Heart right ventricle (tissue), 16 donors: ENCODE data around the gene NCAM1. TPM values are rescaled to one million over a fixed set of nuclear protein-coding genes. Genes with fewer than 3 reads are reported as not detected.

ENCODE experiments used
- ATAC-seq, 8 donors: fragments of 200-7000 bp; cut with Tn5 transposase; one replicate each; pipeline ENCODE4 v1.9.1; 2020; ENCODE audit warnings: mild to moderate bottlenecking in 8 of 8, moderate library complexity in 8 of 8, moderate number of reproducible peaks in 1 of 8
- DNase-seq, 2 donors: peaks; one replicate each; pipeline ENCODE4 v3.0.0-alpha.2; 2020
- H3K27ac ChIP-seq, 10 donors: fragments of 200-600 bp; sonication (generic) in 2 of 10; one replicate each; pipeline versions ENCODE4 v1.5.0 to v1.8.0; 2020 to 2022; ENCODE audit warnings: mild to moderate bottlenecking in 3 of 10
- H3K27me3 ChIP-seq, 7 donors: fragments of 200-600 bp; one replicate each; pipeline ENCODE4 v1.8.0; 2021 to 2022; ENCODE audit warnings: mild to moderate bottlenecking in 2 of 7
- H3K36me3 ChIP-seq, 9 donors: fragments of 200-600 bp; sonication (generic) in 1 of 9; one replicate each; pipeline versions ENCODE4 v1.5.0 to v1.8.0; 2020 to 2022; ENCODE audit warnings: mild to moderate bottlenecking in 2 of 9
- H3K4me1 ChIP-seq, 9 donors: fragments of 200-600 bp; sonication (generic) in 1 of 9; one replicate each; pipeline versions ENCODE4 v1.5.0 to v1.8.0; 2020 to 2022; ENCODE audit warnings: mild to moderate bottlenecking in 4 of 9
- H3K4me3 ChIP-seq, 10 donors: fragments of 200-600 bp; sonication (generic) in 2 of 10; one replicate each; pipeline versions ENCODE4 v1.5.0 to v1.8.0; 2020 to 2022; ENCODE audit warnings: mild to moderate bottlenecking in 7 of 10, moderate library complexity in 2 of 10
- H3K9me3 ChIP-seq, 11 donors: fragments of 200-600 bp in 10 of 11; sonication (generic) in 2 of 11; one replicate each; pipeline versions ENCODE4 v1.5.0 to v1.8.0; 2013 to 2022; ENCODE audit warnings: mild to moderate bottlenecking in 2 of 11, control low read depth in 1 of 11, moderate library complexity in 1 of 11
- WGBS, 2 donors: extraction: QIAGEN DNeasy Blood & Tissue Kit; methylation state at CpG; one replicate each; pipeline ENCODE4 v1.1.7; 2013; ENCODE audit warnings: inconsistent platforms in 1 of 2; 5-methylcytosine and 5-hydroxymethylcytosine counted together
- intact Hi-C, 10 donors: fragments of 100-400 bp; cut with DNase I; formaldehyde crosslinking; loops; one replicate each; pipeline versions ENCODE4 v1.11.1 to v1.14.2; 2022
- polyA plus RNA-seq, 2 donors: library from polyadenylated mRNA; stranded (reverse); fragments of 200-250 nt; gene quantifications; one replicate each; pipeline ENCODE4 v1.2.3, GENCODE V29; 2013
- total RNA-seq, 10 donors: library from RNA; stranded (reverse); fragmentation: NEBNext Ultra II Directional in 3 of 10; extraction: Animal tissue kit (Norgen Biotek cat#: 25700) in 3 of 10; gene quantifications; one replicate each; pipeline versions ENCODE4 v1.2.1 to v1.2.4, GENCODE V29; 2021 to 2023
- TF ChIP-seq, protein P1 (sequence below), 9 donors: fragments of 200-600 bp; sonication (generic) in 2 of 9; IDR thresholded peaks; one replicate each; pipeline versions ENCODE4 v1.5.0 to v1.8.0; 2021 to 2022; ENCODE audit warnings: antibody characterized with exemption in 9 of 9, mild to moderate bottlenecking in 5 of 9, moderate library complexity in 1 of 9
- donor health status: Arrhythmogenic right ventricular cardiomyopathy.
- donor health status: ischemic (EF 13 %, LVEDD 7.1; RV severe dilation, severe dysfunction).
- donor health status: healthy with polysubstance abuse.
- donor health status: DM: no; HTN: yes; CAD: no.
- donor health status: DM: no; HTN: no; CAD: no.
- donor health status: ischemic (EF 25% LVEDD 6.9; RV normal size, moderate dysfunction).
- donor health status: ischemic (EF 25% LVEDD 5.7; RV mildly dilated, moderate dysfunction).
- donor health status: healthy.
- donor health status: DM: yes; HTN: yes; CAD: no.
- donor health status: Ischemic cardiomyopathy.
- donor health status: ischemic (EF 35%, LVEDD 5.7; RV mildly dilated, moderate dysfunction).
- donor health status: nonischemic (EF 11% LVEDD 7.7; RV severe dilation, severe dysfunction).
- donor health status: DM: yes; HTN: yes; CAD: no.
- donor health status: PGD.
- donor health status: ischemic (EF 29% LVEDD 5.4; RV normal size, mild dysfunction).
- donor health status: nonischemic (EF 23%, LVEDD 6.1; RV moderate dilation, normal function).

The NCAM1 gene
- total and polyA plus RNA-seq, 12 donors: 76.8 to 454 (median 328) TPM

GRCh38 chr11:113287801-113288200 is 326.6 kb downstream of the NCAM1 start:
- Histone ChIP-seq H3K9me3 (no peaks in the 10 kb centered on the region), H3K4me3 (no peak overlapping the region), H3K27me3 (no peaks in the 10 kb centered on the region), H3K27ac (no peak overlapping the region), H3K4me1 (peaks cover 0 to 19% (median 0%) of the 10 kb centered on the region in 9 donors), H3K36me3 (no peaks in the 10 kb centered on the region)
- DNase-seq (no peak), ATAC-seq (no peak)
- 70 to 75% methylated on average over 3 of the region's 3 CpGs for WGBS, 2 donors
- intact Hi-C loops: loop anchor here (1.0 to 10.0 kb wide), 12 partner anchors 493 to 1063 kb away; partner anchors contain the start of gene PTS (in 1 of the 10)
- TF ChIP-seq, protein P1, sequence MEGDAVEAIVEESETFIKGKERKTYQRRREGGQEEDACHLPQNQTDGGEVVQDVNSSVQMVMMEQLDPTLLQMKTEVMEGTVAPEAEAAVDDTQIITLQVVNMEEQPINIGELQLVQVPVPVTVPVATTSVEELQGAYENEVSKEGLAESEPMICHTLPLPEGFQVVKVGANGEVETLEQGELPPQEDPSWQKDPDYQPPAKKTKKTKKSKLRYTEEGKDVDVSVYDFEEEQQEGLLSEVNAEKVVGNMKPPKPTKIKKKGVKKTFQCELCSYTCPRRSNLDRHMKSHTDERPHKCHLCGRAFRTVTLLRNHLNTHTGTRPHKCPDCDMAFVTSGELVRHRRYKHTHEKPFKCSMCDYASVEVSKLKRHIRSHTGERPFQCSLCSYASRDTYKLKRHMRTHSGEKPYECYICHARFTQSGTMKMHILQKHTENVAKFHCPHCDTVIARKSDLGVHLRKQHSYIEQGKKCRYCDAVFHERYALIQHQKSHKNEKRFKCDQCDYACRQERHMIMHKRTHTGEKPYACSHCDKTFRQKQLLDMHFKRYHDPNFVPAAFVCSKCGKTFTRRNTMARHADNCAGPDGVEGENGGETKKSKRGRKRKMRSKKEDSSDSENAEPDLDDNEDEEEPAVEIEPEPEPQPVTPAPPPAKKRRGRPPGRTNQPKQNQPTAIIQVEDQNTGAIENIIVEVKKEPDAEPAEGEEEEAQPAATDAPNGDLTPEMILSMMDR (IDR thresholded peaks at IDR 0.05): no peak

DNA sequence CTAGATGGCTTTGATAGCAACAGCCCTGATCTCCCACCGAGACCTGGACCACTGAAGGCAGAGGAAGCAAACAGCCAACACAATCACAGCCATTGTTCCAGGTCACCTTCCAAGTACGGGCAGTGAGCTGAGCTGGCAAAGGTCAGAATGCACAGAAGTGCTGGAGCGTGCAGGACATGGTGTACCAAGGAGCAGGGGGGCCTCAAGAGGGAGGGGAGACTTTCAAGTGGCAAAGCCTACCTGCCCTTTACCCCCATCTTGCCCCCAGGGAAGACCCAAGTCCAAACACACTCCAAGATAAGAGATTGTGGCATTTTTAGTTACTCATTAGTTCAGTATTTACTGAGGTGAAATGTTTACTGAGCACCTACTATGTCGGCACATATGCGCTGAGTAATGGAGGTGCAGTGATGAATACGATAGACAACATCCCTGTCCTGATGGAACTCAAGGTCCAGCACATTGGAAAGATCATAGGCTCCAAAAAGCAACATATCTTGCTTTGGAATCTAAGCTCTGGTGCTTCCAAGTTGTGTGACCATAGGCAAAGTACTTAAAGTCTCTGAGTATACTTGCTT is 327.2 kb downstream of the NCAM1 start:
- intact Hi-C loops: loop anchor here (1.0 to 10.0 kb wide), 12 partner anchors 494 to 1064 kb away; partner anchors contain the start of gene PTS (in 1 of the 10)
- WGBS, 2 donors: 82 to 85% methylated on average over 6 of the region's 6 CpGs
- no peaks in the 10 kb centered on the region for H3K36me3 ChIP-seq

GRCh38 chr11:113289431-113290187 is 328.4 kb downstream of the NCAM1 start:
- Histone ChIP-seq H3K4me3 (no peak overlapping the region), H3K36me3 (no peaks in the 10 kb centered on the region), H3K27ac (no peak overlapping the region), H3K27me3 (peaks cover 0 to 16% (median 0%) of the 10 kb centered on the region in 7 donors), H3K9me3 (no peaks in the 10 kb centered on the region), H3K4me1 (peaks cover 0 to 19% (median 0%) of the 10 kb centered on the region in 9 donors)
- intact Hi-C loops: loop anchor here (2.0 to 10.0 kb wide), 12 partner anchors 495 to 1075 kb away; partner anchors contain the start of gene PTS (in 2 of the 10)
- ATAC-seq: peak; percentile 58 to 82 (median 74)
- 56 to 66% methylated on average over 10 of the region's 10 CpGs for WGBS, 2 donors
- peak; percentile 33 to 67 for DNase-seq
- TF ChIP-seq, protein P1 (IDR thresholded peaks at IDR 0.05): peak; percentile 80 to 95 (median 89)

More for the DNA sequence above, 327.2 kb downstream of the NCAM1 start:
- Histone ChIP-seq H3K27ac (no peak overlapping the region), H3K4me1 (peaks cover 0 to 19% (median 0%) of the 10 kb centered on the region in 9 donors), H3K27me3 (peaks cover 0 to 5% (median 0%) of the 10 kb centered on the region in 7 donors), H3K4me3 (no peak overlapping the region), H3K9me3 (no peaks in the 10 kb centered on the region)
- TF ChIP-seq, protein P1 (IDR thresholded peaks at IDR 0.05): no peak
- ATAC-seq (no peak), DNase-seq (no peak)

DNA sequence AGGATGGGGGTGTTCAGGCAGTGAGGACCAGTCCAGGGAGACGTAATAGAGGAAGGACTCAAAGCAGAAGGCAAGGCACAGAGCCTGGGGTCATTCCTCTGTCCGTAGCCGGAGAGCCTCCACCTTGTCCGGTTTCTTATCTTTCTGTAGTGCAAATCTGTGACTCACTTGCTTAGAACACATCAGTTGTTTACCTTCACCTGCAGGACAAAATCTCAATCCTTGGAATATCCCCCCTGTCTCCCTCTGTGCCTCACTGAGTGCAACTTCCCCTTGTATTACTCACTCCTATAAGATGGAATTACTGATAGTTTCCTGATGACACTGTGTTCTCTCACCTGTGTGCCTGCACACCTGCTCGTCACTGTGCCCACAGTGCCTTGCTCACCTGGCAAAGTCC is 332.7 kb downstream of the NCAM1 start:
- no peak for ATAC-seq
- intact Hi-C loops: loop anchor here in 3 of 10 donors (10.0 kb wide), 3 partner anchors 1009 to 1079 kb away; partner anchors contain the start of gene PTS (in 1 of the 3)
- DNase-seq: no peak
- 74 to 87% methylated on average over 5 of the region's 5 CpGs for WGBS, 2 donors
- Histone ChIP-seq H3K27ac (no peak overlapping the region), H3K9me3 (no peaks in the 10 kb centered on the region), H3K4me1 (peaks cover 0 to 9% (median 0%) of the 10 kb centered on the region in 9 donors), H3K36me3 (no peaks in the 10 kb centered on the region), H3K4me3 (no peak overlapping the region), H3K27me3 (peaks cover 0 to 26% (median 0%) of the 10 kb centered on the region in 7 donors)
- TF ChIP-seq, protein P1 (IDR thresholded peaks at IDR 0.05): no peak
